ENCODE data around the gene ITPR2. TPM values are rescaled to one million over a fixed set of nuclear protein-coding genes. Genes with fewer than 3 reads are reported as not detected.

Gene ITPR2
- total RNA-seq, 4 donors from 2014 or later, result 32.6 to 49.8 (median 39.9) TPM

DNA sequence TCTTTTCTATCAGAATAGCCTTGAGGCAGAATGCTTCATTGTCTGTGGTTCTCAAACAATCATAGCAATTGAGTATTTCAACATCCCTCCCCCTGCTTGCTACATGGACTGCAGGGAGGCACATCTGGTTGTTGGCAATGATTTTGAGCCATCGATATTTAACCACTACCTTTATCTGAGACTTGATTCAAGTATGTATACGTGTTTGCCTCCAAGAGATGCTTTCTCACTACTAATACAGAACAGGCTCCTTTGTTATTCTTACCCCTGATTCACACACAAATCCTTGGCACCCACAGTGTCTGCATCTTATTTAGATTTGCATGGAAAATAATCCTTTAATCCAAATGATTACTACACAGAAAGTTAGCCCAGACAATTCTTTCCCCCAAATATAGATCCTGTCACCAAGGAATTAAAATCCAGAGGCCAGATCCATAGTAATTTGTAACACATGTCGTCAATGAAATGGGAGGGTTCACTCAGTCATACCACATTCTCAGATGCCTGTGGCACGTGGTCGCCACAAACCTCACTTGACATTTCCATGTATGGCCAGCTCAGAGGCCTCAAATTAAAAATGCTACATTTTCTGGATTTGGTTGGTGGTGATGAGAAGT lies 199.3 kb downstream of the ITPR2 start:
- no peak overlapping the region for H3K27ac ChIP-seq

GRCh38 chr12:26632756-26633155 lies 200.2 kb downstream of the ITPR2 start:
- Histone ChIP-seq H3K4me3 (no peak overlapping the region), H3K27me3 (no peaks in the 10 kb centered on the region), H3K27ac (no peak overlapping the region), H3K4me1 (peaks cover 0 to 9% (median 3%) of the 10 kb centered on the region in 4 donors), H3K36me3 (peaks cover 0 to under 1% (median 0%) of the 10 kb centered on the region in 3 donors), H3K9me3 (no peaks in the 10 kb centered on the region)
- WGBS, 2 donors, result 88 to 92% methylated on average over 6 of the region's 6 CpGs
- TF ChIP-seq EP300 (IDR thresholded peaks at IDR 0.05) (no peak), POLR2A (IDR thresholded peaks at IDR 0.05) (no peak), CTCF (IDR thresholded peaks at IDR 0.05) (no peak)
- DNase-seq (ENCODE audit: low spot score in 2 of 2), result no peak

More for the DNA sequence above, 199.3 kb downstream of the ITPR2 start:
- H3K4me1 ChIP-seq, result peaks cover 0 to 9% (median 3%) of the 10 kb centered on the region in 4 donors
- no peaks in the 10 kb centered on the region for H3K27me3 ChIP-seq
- 52 to 53% methylated on average over 5 of the region's 5 CpGs for WGBS, 2 donors
- H3K9me3 ChIP-seq, result no peaks in the 10 kb centered on the region
- no peaks in the 10 kb centered on the region for H3K36me3 ChIP-seq
- no peak overlapping the region for H3K4me3 ChIP-seq
- DNase-seq (ENCODE audit: low spot score in 2 of 2), result no peak
- TF ChIP-seq CTCF (IDR thresholded peaks at IDR 0.05) (no peak), POLR2A (IDR thresholded peaks at IDR 0.05) (no peak)

GRCh38 chr12:26631846-26632245 lies 201.1 kb downstream of the ITPR2 start:
- no peak for DNase-seq (ENCODE audit: low spot score in 2 of 2)
- H3K4me3 ChIP-seq, result no peak overlapping the region
- peaks cover 0 to 9% (median 3%) of the 10 kb centered on the region in 4 donors for H3K4me1 ChIP-seq
- TF ChIP-seq CTCF (IDR thresholded peaks at IDR 0.05), result no peak
- no peak for TF ChIP-seq EP300 (IDR thresholded peaks at IDR 0.05)
- no peak for TF ChIP-seq POLR2A (IDR thresholded peaks at IDR 0.05)
- no peaks in the 10 kb centered on the region for H3K27me3 ChIP-seq
- no peak overlapping the region for H3K27ac ChIP-seq
- 82 to 84% methylated on average over 6 of the region's 6 CpGs for WGBS, 2 donors
- no peaks in the 10 kb centered on the region for H3K9me3 ChIP-seq
- peaks cover 0 to 8% (median 0%) of the 10 kb centered on the region in 3 donors for H3K36me3 ChIP-seq

DNA sequence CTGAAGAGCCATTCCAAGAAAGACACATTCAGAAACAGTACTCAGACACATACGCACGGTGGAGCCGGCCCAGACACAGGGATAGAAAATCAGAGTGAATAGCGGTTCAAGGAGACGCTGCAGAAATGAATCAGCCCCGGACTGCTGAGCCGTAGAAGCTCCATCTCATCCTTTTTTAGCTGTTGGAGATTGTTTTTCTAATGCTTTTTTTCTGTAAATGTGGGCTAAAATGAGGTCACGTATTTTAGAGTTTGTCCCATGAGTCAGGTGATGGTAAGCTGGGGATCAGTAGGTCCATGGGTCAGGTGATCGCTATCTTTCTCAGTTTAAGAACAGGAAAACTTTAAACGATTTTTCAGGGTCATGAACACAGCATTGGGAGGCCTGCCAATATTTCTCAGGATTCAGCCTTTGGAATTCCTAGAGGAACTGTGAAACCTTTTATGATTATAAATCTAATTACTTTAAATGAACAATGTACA lies 202.4 kb downstream of the ITPR2 start:
- DNase-seq (ENCODE audit: low spot score in 2 of 2), result no peak
- peaks cover 0 to 9% (median 3%) of the 10 kb centered on the region in 4 donors for H3K4me1 ChIP-seq
- H3K36me3 ChIP-seq, result peaks cover 0 to 17% (median 0%) of the 10 kb centered on the region in 3 donors
- H3K27me3 ChIP-seq, result no peaks in the 10 kb centered on the region
- WGBS, 2 donors, result 13 to 33% methylated on average over 10 of the region's 10 CpGs
- no peaks in the 10 kb centered on the region for H3K9me3 ChIP-seq
- no peak overlapping the region for H3K4me3 ChIP-seq
- no peak overlapping the region for H3K27ac ChIP-seq
- no peak for TF ChIP-seq EP300 (IDR thresholded peaks at IDR 0.05)
- no peak for TF ChIP-seq POLR2A (IDR thresholded peaks at IDR 0.05)
- no peak for TF ChIP-seq CTCF (IDR thresholded peaks at IDR 0.05)

DNA sequence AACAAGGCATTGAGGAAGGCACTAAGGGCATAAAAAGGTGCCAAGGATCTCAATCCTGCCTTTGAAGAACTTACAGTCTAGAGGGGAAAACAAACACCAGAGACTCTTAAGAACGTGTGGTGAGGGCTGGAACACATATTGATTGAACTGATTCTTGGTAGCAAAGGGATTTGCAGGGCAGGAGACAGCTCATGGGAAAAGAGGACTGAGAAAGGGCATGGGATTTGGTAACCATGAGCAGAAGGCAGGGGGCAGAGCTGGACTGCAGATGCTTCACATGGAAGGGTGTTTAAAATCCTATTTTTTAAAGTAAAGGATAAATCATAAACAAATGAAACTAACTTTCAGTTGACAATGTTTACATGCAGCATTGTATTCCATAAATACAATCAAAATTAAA lies 203.1 kb downstream of the ITPR2 start:
- TF ChIP-seq POLR2A (IDR thresholded peaks at IDR 0.05) (no peak), CTCF (IDR thresholded peaks at IDR 0.05) (peak in 3 of 5 experiments; percentile 11 to 20 (median 13))
- DNase-seq (ENCODE audit: low spot score in 2 of 2), result no peak
- WGBS, 2 donors, result 15 to 21% methylated on average over 1 of the region's 1 CpG
- Histone ChIP-seq H3K27me3 (no peaks in the 10 kb centered on the region), H3K9me3 (no peaks in the 10 kb centered on the region), H3K4me3 (no peak overlapping the region), H3K36me3 (peaks cover 0 to 17% (median 0%) of the 10 kb centered on the region in 3 donors), H3K27ac (no peak overlapping the region), H3K4me1 (peaks cover 0 to 9% (median 3%) of the 10 kb centered on the region in 4 donors)

Measured in tibial nerve (tissue), 4 donors.